GM21381 (cell line): ENCODE results near the gene TMEM132C.

ENCODE experiments used
- ATAC-seq: cut with Tn5 transposase; IDR thresholded peaks from one replicate; pipeline ENCODE4 v1.9.1; 2021; ENCODE audit warnings: mild to moderate bottlenecking, moderate library complexity; ENCODE audit not compliant: unreplicated experiment

Gene TMEM132C

DNA sequence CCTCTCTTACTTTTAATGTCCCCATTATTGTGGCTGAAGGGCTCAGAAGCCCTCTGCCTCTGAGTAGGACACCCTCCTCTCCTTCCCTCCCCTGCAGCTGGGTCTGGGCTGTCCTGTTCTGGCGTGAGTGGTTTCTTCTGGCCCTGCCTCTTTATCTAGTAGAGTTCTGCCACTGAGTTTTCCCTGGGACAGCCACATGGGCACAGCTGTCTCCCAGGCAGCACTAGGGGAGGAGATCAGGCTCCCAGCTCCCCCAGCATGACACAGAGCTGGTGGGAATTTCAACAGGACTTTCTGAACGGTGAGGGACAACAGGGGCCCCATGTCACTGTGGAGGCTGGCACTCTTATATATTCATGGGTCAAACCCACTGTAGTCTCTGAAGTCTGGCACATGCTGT is 21.4 kb downstream of the TMEM132C start:
- ATAC-seq, result no peak

DNA sequence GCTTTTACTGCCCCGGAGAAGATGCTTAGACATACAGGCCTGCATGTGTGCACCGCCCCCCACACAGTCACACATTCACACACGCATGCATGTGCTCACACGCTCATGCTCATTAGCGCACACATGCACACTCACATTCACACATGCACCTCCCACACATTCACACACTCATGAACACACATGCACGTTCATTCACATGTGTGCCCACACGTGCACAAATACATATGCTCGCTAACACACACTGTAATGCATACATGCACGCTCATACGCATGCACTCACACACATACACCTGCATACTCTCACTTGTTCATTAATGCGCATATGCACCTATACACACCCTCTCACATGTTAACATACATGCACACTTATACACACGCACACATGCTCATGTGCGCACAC is 21.9 kb downstream of the TMEM132C start:
- ATAC-seq, result no peak

DNA sequence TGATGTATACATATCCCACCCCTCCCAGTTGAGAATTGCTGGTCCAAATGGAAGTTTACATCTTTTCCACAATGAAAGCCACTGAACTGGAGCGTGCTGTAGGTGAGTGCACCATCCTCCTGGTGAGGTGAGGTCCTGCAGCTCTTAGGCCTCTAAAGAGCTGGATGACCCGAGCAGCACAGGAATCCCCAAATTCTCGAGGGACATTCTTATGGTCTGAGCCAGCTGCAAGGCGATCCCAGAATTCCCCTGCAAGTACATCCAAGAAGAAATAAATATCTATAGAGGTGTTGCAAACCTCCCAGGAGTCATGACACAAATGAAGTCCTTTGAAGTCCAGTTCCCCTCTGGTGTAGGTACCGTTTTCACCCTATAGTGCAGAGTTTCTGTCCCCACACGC is 24.0 kb downstream of the TMEM132C start:
- no peak for ATAC-seq

DNA sequence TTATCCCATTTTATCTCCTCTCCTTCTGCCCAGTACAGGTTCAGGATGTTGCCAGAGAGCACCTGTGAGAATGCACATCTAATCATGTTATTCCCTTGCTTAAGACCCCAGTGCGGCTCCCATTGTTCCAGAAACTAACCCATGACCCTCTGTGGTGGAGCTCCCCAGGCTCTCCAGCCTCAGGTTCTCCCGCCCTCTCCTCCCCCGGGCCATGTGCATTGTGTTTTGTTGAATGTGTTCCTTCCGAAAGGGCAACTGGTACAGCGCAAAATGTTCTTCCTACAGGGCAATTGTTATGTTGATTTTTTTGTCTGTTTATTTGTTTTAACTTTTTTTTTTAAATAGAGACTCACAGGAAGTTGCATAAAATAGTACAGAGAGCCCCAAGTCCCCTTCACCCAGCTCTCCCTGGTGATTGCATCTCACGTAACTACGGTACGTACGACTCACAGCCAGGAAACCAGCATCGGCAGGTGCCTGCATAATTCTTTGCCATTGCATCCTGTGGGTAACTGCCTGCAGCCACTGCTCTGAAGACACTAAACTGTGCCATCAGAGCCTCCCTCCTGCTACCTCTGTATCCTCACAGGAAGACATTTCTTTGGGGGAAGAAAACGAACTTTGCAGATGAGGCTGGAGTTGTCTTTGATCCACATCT is 31.2 kb downstream of the TMEM132C start:
- ATAC-seq, result no peak

DNA sequence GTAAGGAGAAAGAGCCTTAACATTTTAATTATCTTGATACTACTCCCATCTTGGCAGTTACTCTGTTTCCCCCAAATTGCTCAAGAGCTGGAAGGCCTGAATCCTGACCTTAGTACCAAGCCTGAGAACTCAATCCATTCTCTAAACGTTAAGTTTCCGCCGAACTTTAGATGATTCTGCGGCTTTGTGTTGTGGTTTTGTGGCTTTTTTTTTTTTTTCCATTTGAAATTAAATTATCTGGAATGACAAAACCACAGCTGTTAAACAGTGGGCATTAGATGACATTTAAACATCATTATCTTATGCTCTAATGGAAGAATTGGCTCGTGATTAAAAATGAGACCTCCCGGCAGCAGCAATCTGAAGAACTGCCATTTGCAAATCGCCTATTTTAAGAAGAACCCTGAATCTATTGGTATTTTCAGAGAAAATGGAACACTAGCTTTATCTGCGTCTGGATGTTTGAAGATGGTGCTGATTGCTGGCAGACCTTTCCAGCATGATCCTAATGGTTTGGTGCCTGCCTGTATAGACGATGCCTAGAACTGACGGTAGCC is 38.4 kb downstream of the TMEM132C start:
- ATAC-seq, result no peak

DNA sequence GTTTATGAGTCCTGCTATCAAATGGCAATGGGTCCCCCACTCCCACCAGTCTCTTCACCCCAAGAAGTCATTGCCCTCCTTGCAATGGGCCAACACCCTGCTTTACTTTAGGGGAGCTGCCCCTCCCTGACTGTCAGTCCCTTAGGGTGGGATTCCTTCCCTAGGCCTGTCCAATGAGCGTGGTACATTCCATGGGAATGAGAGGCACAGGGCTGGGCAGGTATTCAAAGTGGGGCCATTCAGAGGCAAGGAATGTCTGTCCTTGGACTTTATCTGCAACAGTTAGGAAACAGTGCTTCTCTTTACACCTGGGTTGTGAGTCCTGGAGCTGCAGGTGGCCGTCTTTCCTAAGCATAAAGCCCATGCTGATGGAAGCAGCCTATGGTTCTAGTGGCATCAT is 40.8 kb downstream of the TMEM132C start:
- ATAC-seq, result no peak

DNA sequence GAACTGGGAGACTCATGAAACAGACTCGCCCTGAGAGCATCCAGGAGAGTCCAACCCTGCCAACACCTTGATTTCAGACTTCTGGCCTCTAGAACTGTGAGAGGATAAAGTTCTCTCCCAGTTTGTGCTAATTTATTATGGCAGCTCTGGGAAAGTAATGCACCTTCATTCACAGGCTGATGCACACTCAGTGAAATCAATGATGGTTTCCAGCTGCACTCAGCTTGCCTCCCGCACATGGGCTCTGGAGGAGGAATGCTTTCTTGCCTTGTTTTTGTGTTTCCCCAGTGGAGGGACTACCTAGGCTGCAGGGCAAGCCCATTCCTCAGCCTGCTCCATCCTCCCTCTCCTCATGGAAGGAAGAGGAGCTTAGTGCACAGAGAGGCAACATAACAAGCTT is 45.7 kb downstream of the TMEM132C start:
- no peak for ATAC-seq

DNA sequence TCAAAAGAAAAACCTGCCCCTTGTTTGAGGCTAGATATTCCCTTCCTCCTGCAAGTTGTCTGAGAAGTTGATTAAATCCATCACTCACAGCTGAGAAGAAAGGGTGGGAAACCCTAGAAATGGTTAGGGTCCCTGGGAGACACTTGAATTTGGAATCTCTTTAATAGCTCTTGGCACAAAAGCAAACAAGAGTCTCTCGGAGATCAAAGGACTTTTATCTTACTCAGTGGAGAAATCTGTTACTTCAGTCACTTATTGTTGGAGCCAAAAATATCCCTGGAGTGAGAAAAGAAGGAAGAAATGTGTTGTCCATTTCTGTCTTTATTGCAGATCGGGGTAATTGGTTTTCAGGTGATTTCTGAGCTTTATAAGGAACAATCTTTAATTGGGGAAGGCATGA is 47.0 kb downstream of the TMEM132C start:
- no peak for ATAC-seq

DNA sequence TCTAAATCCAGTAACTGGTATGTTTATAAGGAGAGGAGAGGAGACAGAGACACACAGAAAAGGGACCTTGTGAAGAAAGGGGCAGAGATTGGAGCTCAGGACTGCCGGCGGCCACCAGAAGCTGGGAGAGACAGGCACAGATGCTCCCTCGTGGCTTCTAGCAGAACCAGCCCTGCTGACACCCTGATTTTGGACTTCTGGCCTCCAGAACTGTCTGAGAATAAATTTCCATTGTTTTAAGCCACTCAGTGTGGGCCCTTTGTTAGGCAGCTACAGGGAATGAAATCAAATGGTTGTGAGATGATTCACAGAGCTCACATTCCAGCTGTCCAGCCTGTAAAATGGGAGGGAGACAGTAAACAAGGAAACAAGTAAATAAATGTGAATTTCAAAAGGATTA is 47.6 kb downstream of the TMEM132C start:
- ATAC-seq, result no peak

DNA sequence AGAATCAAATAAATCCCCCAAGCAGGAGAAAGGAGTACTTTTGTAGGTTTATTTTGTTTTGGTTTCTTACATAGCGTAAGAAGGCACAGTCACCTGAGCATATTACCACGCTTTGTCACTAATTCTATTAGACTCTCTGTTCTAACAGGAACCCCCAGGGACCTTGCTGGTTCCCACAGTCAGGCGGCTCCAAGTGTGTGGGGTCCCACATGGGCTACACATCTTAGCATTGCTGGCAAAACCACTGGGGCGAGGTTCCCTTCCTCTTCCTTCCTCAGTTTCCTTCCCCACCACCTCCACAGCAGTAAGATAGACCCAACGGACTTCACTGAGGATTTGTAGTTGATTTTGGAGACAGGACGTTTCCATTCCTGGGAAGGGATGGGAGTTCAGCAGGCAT is 49.1 kb downstream of the TMEM132C start:
- no peak for ATAC-seq

DNA sequence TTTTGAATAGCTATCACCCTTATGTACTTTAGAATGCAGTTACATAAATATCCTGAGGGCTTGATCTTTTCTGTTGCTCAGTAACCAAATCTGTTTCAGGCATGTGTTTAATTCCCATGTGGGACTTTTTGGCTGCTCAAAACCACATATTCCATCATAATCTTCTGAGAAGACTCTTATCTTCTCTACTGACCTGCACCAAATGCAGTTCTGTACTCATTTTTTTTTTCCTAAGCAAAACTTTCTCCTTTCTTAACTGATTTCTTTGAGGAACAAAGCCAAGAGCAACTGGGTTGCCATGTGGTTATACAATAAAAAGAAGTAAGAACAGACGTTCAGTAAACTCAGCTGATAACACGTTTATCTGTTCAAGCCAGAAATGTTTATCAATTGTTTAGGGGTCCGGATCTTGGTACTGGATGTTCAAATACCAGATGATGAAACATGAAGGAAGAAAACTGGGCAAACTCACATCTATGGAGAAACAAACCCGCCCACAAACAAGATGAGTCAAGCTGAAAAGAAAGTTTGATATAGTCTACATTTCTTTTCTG is 50.1 kb downstream of the TMEM132C start:
- ATAC-seq, result no peak

DNA sequence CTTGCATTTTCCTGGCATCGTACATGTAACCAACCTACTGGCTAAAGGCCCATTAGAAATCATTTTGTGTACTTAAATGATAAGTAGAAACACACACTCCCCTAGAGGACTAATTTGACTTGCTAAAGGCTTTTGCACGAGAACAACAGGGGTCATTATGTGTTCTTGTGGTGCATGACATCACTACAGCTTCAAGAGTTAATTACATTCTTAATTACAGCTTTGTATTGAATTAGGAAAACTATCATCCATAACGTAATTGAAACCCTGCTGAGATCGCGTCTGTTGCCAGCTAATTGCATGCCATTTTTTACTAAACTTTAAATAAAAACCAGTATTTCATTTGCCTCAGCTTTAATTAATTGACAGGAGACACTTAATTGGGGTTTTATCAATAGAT is 51.4 kb downstream of the TMEM132C start:
- no peak for ATAC-seq

DNA sequence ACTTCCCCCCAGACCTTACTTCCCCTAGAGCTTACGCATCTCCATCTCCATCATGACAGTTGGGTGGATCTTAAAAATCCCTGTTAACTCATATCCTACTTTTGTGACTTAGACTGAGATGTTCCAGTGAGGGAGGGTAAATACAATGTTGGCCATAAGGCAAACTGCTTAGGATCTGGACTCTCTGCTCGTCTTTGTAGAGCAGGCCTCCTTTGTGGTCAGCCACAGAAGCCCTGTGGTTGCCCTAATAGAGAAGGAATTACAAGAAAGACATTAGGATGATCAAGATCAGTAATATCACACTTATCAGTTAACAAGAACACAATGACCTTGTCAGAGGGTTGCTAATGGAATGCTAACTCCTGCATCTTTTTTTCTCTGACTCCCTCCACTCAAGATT is 52.0 kb downstream of the TMEM132C start:
- ATAC-seq, result no peak

DNA sequence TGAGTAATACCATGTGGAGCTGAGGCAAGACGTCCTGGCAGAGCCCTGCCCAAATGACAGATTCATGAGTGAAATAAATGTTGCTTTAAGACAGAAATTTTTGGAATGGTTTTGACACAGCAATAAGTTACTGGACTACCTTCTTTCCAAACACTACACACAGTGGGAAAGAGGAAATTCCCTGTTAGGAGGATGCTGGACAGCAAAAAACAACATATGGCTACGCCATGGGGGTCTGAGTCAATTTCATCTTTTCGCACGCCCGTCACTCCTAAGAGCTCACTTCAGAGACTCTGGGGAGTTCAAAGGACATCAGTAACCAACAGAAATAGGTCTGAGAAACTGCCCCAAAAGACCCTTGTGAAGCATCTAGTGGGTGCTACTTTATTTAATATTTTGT is 55.4 kb downstream of the TMEM132C start:
- ATAC-seq, result no peak

DNA sequence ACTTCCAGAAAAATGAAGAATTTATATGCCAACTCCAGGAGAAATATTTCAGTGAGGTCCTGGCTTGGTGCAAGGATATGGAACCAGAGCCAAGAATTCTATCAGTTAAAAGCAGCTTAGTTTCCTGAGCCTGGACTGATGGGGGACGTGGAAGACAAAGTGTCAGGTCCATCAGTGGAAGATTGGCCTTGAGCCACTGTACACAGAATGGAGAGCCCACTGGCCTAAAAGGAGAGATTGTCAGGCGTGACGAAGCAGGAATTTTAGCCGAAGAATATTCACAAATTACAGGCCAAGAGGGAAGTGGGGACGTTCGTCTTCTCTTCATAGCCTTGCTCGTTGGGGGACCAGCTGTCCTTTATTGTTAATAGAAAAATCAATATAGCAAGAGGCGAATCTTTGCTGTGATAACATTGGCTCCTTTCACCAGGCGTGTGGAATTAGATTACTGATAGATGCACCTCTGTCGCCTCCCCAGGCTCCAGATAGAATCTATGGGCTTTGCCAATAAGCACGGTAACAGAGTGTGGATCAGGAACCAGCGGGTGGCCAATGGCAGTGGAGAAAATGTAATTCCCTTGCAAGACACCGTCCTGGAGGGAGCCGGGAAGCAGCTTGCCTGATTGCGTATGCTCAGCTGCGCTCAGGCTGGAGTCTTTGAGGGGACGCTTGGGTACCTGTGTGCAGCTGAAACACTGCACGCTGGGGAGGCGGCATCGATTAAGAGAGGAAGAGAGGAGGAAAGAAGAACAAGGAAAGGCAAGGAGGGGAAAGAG is 56.4 kb downstream of the TMEM132C start:
- ATAC-seq, result no peak

DNA sequence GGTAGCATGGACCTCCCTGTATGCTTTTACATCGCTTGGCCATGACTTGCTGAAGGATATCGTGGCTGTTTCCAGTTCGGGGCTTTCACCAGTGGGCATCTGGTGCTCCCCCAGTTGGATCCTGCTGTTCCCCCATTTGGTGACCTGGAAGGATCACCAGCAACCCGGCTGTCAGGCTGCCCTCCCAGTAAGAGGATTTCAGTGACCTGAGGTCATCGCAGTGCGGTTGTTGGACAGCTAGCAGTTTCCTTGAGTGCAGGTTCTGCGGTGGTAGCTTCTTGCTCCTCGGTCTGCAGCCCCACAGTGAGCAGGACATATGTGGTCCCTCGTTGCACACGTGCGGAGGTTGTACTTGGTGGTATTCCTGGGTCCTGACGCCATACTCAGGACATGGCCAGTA is 58.7 kb downstream of the TMEM132C start:
- no peak for ATAC-seq

DNA sequence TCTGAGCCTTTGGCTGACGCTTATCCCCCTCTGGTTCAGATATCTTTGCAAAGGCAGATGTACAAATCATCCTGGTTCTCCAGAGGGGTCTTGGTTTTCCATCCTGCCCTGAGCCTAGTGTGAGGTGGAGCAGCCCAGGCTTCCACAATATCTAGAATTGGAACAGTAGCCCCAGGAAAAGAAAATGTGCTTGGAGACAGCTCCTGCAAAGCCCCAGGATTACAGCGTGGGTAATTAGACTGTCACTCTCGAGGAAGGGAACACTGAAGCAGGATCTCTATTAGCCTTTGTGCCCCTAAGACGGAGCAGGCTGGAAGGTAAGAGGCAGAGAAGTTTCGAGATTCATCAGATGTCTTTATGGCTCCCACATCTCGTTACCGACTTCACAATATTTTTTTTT is 59.4 kb downstream of the TMEM132C start:
- ATAC-seq, result no peak

DNA sequence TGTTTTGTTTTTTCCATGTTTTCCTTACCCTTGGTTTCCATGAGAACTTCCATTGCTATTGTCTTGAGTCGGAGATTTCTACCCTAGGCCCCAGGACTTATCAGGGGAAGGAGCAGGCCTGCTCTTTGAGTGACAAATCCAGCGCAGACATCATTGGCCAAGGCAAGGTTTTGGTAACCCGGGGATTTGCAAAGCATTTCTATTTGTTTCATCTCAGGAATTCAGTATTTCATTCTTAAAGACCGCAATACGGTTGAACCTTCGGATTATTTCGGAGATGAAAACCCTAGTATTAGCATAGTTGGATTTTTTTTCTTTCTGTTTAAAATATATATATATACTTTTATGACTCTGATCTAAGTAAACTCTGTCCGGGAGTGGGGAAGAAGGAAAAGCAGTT is 62.0 kb downstream of the TMEM132C start:
- ATAC-seq, result no peak

DNA sequence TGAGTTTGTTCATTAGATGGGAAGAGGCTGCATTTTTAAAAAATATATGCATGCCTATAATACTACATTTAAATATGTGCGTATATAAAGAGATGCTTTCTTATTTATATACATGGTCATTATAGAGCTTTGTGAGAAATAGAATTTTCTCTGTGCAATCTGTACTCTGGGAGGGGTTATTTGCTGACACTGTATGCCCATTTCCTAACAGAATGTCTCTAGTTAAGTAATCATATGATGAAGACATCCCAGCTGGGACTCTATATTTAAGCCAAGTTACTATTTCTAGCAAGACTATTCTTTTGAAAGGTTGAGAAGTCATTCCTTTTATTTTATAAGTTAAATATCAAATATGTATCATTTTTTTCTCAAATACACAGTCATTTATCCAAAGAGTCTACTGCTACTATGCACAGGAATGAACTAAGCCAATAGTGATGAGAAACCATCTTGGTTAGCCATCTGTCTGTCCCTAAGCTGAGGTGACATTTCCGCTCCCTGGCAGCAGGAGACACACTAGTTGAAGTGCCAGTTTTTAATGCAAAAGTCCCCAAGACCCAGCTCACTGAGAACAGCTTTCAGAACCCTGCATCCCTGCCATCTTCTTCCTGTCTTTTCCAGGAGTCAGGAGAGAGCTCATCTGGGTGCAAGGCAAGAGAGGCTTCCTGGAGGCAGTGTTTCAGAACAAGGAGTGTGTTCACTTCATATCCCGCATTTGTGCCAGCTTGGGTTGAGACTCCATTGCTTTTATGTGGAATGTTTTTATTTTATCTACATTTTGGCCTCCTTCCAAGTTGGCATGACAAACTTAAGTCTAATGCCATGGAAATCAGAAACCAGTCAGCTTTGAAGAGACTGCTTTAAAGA is 69.5 kb downstream of the TMEM132C start:
- no peak for ATAC-seq

DNA sequence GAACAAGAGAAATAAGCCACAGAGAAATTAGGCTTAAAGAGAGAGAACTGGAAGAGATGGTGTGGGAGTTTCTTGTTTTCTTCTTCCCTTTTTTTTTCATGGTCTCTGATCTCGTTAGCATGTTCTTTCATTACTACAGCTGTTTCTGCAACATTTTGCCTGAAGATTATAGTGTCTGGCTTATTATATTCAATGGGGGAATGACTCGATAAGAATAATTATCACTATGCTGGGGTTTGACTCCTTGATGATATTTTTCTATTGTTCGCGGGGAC is 70.0 kb downstream of the TMEM132C start:
- no peak for ATAC-seq

DNA sequence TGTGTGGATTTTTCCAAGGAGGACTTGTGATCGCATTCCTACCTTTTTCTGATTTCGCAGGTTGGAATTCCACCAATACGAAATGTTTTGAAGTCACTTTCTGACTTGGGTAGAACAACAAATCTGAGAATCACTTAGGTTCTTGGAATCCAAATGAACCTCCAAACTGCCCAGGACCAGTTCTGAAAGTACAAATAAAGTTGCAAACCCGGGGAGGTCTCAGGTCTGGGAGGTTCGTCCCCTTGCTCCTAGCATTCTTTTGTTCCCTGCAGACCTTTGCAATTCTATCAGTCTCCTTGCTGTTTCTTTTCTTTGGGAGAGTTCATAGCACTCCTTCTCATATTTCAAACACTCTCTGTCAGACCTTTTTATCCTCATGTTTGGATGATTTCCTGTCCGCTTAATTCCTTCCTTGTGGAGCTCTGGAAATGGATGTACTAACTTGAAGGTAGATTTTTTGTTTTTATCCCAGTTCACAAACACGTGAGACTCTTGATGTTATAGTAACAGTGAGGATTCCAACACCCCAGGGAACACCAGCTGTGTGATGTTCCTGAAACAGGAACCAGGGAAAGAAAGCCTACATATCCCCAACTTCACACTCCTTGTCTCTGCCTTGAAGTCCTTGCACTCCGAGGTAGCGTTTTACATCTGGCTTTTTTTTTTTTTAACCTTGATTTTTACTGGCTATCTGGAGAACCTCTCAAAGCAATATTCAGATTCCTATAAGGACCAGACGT is 70.6 kb downstream of the TMEM132C start:
- ATAC-seq, result no peak
